C4-2B (cell line): ENCODE results near the gene CYTH4.

Source experiments
- H3K27ac ChIP-seq: fragments of 450-650 bp; 2 replicates; pipeline ENCODE4 v1.5.1; 2017
- ZFX ChIP-seq: fragments of 450-650 bp; IDR thresholded peaks from 2 replicates; pipeline ENCODE4 v1.6.1; 2017
- TF ChIP-seq, protein P1 (sequence below): fragments of 450-650 bp; conservative IDR thresholded peaks from 2 replicates; pipeline ENCODE4 v1.5.1; 2017; ENCODE audit warnings: mild to moderate bottlenecking

CYTH4 gene

DNA sequence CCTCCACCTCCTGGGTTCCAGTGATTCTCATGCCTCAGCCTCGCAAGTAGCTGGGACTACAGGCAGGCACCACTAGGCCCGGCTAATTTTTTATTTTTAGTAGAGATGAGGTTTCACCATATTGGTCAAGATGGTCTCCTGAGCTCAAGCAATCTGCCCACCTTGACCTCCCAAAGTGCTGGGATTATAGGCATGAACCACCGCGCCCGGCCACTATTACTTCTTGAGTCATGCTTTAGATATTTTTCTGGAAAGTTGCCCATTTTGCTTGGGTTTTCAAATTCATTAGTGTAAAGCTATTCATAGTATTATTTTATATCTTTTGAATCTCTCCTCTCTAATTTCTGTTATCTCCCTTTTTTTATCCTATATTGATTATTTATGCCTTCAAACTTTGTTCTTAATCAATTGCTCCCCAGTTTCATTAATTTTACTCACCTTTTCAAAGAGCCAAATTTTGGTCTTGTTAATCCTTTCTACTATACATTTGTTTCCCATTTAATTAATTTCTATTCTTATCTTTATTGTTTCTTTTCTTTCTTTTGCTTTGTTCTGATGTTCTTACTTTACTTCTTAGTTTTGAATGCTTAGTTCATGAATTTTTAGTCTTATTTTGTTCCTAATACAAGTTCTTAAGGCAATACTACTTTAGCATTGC, 28.0 kb upstream of the CYTH4 start:
- H3K27ac ChIP-seq: no peak overlapping the region

DNA sequence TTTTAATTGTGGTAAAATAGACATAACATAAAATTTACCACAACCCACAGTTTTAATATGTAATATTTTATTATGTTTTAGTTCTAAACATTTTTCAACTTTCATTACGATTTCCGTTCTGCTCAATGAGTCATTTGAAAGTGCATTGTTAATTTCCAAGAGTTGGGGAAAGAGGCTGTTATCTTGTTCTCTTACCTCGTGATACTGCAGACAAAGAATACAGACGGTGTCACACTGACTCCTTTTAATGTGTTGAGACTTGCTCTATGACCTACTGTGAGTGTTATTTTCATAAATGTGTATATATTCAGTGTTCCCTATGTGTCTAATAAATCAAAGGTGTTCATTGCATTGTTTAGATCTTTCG, 27.5 kb upstream of the CYTH4 start:
- no peak overlapping the region for H3K27ac ChIP-seq
- TF ChIP-seq, protein P1, sequence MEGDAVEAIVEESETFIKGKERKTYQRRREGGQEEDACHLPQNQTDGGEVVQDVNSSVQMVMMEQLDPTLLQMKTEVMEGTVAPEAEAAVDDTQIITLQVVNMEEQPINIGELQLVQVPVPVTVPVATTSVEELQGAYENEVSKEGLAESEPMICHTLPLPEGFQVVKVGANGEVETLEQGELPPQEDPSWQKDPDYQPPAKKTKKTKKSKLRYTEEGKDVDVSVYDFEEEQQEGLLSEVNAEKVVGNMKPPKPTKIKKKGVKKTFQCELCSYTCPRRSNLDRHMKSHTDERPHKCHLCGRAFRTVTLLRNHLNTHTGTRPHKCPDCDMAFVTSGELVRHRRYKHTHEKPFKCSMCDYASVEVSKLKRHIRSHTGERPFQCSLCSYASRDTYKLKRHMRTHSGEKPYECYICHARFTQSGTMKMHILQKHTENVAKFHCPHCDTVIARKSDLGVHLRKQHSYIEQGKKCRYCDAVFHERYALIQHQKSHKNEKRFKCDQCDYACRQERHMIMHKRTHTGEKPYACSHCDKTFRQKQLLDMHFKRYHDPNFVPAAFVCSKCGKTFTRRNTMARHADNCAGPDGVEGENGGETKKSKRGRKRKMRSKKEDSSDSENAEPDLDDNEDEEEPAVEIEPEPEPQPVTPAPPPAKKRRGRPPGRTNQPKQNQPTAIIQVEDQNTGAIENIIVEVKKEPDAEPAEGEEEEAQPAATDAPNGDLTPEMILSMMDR: no peak
- TF ChIP-seq ZFX: no peak

More for the DNA sequence above, 28.0 kb upstream of the CYTH4 start:
- no peak for TF ChIP-seq ZFX
- TF ChIP-seq, protein P1: no peak

DNA sequence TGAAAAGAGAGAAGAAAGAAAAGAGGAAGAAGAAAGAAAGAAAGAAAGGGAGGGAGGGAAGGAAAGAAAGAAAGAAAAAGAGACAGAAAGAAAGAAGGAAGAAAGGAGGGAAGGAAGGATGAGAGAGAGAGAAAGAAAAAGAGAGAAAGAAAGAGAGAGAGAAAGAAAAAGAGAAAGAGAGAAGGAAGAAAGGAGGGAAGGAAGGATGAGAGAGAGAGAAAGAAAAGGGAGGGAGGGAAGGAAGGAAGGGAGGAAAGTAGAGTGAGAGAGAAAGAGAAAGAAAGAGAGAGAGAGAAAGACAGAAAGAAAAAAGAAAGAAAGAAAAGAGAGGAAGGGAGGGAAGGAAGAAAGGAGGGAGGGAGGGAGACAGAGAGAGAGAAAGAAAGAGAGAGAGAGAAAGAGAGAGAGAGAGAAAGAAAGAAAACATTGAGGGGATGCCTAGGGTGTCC, 26.7 kb upstream of the CYTH4 start:
- no peak for TF ChIP-seq ZFX
- TF ChIP-seq, protein P1: no peak
- H3K27ac ChIP-seq: no peak overlapping the region

DNA sequence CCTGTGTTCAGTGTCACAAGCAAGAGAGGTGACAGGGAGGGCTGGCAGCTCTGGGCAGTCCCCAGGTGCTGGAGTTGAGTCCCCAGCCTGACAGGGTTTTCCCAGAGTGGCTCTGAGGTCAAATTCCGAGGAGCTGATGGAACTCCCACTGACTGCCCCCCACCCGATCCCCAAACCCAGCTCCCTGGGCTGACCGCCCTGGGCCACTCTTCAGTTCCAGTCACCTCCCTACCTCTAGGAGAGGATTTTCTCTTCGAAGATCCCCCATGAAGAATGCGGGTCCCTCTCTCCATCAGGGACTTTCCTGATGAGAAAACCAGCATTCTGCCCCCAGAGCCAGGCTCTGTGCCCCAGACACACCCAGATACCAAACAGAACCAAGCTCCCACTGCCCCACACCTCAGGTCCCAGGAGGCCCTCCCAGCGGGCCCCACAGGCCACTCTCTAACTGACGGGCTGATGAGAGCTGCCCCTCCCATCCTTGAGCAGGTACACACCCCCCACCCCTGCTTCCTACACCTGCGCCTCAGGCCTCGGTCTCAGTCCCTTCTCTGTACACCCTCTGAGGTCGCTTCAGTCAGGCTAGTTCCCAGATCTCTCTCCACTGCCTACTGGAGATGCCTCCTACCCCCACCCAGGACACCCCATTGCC, 26.1 kb upstream of the CYTH4 start:
- no peak overlapping the region for H3K27ac ChIP-seq
- TF ChIP-seq ZFX: no peak
- TF ChIP-seq, protein P1: no peak

DNA sequence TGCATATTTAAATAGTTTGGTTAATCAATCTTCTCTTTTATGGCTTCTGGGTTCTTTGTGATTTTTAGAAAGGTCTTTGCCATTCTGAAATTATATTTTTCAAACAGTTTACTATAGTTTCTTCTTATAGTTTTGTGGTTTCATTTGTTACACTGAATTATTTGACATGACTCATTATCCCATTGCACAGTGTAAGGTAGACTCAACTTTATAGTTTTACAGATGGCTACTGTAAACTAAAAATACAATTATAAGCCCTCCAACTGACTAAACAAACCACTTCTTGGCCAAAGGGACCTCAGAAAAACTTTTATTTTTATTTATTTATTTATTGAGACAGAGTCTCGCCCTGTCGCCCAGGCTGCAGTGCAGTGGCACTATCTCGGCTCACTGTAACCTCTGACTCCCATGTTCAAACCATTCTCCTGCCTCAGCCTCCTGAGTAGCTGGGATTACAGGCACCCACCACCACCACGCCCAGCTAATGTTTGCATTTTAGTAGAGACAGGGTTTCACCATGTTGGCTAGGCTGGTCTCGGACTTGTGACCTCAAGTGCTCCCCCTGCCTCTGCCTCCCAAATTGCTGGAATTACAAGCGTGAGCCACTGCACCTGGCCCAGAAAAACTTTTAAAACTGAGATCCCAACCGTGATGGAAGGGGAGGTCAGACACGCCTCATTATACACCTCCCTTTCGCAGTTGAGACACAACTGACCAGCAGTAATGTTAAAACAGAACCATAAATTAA, 24.1 kb upstream of the CYTH4 start:
- no peak overlapping the region for H3K27ac ChIP-seq
- TF ChIP-seq, protein P1: no peak
- TF ChIP-seq ZFX: no peak

DNA sequence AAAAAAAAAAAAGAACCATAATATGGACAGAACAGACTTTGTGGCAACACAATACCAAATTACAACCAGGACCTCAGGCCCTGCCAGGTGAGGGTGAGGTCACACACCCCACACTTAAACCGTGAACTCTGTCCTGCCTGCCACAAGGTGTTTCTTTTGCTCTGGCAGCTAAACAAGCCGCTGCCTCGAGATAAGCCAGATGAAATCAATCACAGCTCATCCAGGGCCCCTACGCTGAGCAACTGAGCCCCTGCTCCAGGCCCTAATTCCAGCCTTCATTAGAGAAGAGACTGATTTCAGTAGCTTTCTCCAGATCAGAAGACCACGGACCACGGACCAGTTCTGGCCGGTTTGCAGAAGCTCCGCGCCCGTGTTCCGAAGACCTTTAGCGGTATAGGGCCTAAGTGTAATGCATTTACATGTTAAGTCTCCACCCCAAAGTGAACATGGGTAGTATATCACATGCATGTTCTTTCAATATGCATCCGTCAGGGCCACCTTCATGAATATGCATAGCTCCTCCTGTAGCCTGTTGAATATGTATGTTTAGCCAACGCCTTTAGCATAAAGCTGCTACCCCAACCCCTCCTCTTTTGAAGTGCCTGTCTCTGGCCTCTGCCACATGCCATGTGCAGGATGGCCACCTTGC, 23.4 kb upstream of the CYTH4 start:
- no peak for TF ChIP-seq ZFX
- TF ChIP-seq, protein P1: no peak
- no peak overlapping the region for H3K27ac ChIP-seq
